Suprapubic skin (tissue), 3 donors: ENCODE results near the gene UNC13B.

Experiments
- POLR2A ChIP-seq, 2 donors: fragments of 450-650 bp; IDR thresholded peaks; one replicate each; pipeline ENCODE4 v1.6.1; 2017; ENCODE audit warnings: antibody characterized with exemption in 2 of 2, mild to moderate bottlenecking in 2 of 2, moderate library complexity in 2 of 2
- TF ChIP-seq, protein P1 (sequence below), 2 donors: fragments of 200-600 bp in 1 of 2; fragments of 450-650 bp in 1 of 2; sonication (generic) in 1 of 2; IDR thresholded peaks; one replicate each; pipeline ENCODE4 v1.5.1; 2016 to 2019; ENCODE audit warnings: antibody characterized with exemption in 2 of 2, mild to moderate bottlenecking in 1 of 2, moderate library complexity in 1 of 2

DNA sequence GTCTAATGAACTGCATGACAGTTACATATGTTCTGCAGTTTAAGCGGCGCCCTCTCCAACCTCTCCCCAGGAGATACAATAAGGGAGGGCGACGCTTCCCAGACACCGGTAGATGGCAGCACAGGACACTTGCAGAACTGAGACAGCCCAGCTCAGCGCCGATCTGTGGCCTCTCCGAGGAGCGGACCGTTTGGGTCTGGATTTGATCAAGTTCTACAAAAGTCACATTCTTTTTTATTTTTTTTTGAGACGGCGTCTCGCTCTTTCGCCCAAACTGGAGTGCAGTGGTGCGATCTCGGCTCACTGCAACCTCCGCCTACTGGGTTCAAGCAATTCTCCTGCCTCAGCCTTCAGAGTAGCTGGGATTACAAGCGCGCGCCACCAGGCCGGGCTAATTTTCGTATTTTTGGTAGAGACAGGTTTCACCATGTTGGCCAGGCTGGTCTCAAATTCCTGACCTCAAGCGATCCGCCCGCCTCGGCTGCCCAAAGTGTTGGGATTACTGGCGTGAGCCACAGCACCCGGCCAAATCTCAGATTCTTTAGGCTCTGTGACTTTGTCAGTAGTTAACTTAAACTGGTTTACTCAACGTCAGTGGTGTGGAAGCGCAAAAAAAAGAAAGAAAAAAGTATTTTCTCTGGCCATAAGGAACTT, 44.8 kb upstream of the UNC13B start:
- TF ChIP-seq, protein P1, sequence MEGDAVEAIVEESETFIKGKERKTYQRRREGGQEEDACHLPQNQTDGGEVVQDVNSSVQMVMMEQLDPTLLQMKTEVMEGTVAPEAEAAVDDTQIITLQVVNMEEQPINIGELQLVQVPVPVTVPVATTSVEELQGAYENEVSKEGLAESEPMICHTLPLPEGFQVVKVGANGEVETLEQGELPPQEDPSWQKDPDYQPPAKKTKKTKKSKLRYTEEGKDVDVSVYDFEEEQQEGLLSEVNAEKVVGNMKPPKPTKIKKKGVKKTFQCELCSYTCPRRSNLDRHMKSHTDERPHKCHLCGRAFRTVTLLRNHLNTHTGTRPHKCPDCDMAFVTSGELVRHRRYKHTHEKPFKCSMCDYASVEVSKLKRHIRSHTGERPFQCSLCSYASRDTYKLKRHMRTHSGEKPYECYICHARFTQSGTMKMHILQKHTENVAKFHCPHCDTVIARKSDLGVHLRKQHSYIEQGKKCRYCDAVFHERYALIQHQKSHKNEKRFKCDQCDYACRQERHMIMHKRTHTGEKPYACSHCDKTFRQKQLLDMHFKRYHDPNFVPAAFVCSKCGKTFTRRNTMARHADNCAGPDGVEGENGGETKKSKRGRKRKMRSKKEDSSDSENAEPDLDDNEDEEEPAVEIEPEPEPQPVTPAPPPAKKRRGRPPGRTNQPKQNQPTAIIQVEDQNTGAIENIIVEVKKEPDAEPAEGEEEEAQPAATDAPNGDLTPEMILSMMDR (IDR thresholded peaks at IDR 0.05) = peak; percentile 90 to 91
- TF ChIP-seq POLR2A (IDR thresholded peaks at IDR 0.05) = no peak
